GM21447 (cell line): ENCODE measurements around the gene PCSK2.

Experiments used
- ATAC-seq: cut with Tn5 transposase; IDR thresholded peaks from one replicate; pipeline ENCODE4 v1.9.1; 2021; ENCODE audit not compliant: unreplicated experiment

PCSK2 gene

GRCh38 chr20:17390655-17391054 is 163.8 kb downstream of the PCSK2 start:
- ATAC-seq: no peak

GRCh38 chr20:17391127-17391771 is 164.4 kb downstream of the PCSK2 start:
- ATAC-seq: no peak

- no peak for ATAC-seq
Measured at GRCh38 chr20:17394411-17394810, 167.6 kb downstream of the PCSK2 start.

- no peak for ATAC-seq
Measured at GRCh38 chr20:17395729-17396128, 168.9 kb downstream of the PCSK2 start.

- no peak for ATAC-seq
Measured at GRCh38 chr20:17399303-17399985, 172.6 kb downstream of the PCSK2 start.

- no peak for ATAC-seq
Measured at GRCh38 chr20:17403461-17403860, 176.6 kb downstream of the PCSK2 start.

GRCh38 chr20:17406051-17406590 is 179.3 kb downstream of the PCSK2 start:
- no peak for ATAC-seq

GRCh38 chr20:17407550-17407949 is 180.7 kb downstream of the PCSK2 start:
- ATAC-seq: no peak

GRCh38 chr20:17417225-17417624 is 190.4 kb downstream of the PCSK2 start:
- ATAC-seq: no peak

GRCh38 chr20:17418737-17419136 is 191.9 kb downstream of the PCSK2 start:
- no peak for ATAC-seq

- ATAC-seq: no peak
Measured at GRCh38 chr20:17419479-17420041, 192.7 kb downstream of the PCSK2 start.

GRCh38 chr20:17421493-17421892 is 194.7 kb downstream of the PCSK2 start:
- no peak for ATAC-seq

GRCh38 chr20:17423782-17424181 is 196.9 kb downstream of the PCSK2 start:
- no peak for ATAC-seq

- ATAC-seq: no peak
Measured at GRCh38 chr20:17427638-17428037, 200.8 kb downstream of the PCSK2 start.

GRCh38 chr20:17430125-17430950 is 203.5 kb downstream of the PCSK2 start:
- ATAC-seq: no peak

GRCh38 chr20:17431621-17432364 is 205.0 kb downstream of the PCSK2 start:
- no peak for ATAC-seq

GRCh38 chr20:17436664-17437063 is 209.8 kb downstream of the PCSK2 start:
- ATAC-seq: no peak

- ATAC-seq: no peak
Measured at GRCh38 chr20:17437251-17437650, 210.4 kb downstream of the PCSK2 start.

- no peak for ATAC-seq
Measured at GRCh38 chr20:17438436-17439039, 211.7 kb downstream of the PCSK2 start.

- ATAC-seq: no peak
Measured at GRCh38 chr20:17439616-17440296, 212.9 kb downstream of the PCSK2 start.
